Activated B cell treated with CpG ODN at 0.5 μM for 24 hours (primary cell): Measurements from ENCODE around the gene RTEL1. TPM values are rescaled to one million over a fixed set of nuclear protein-coding genes. Genes with fewer than 3 reads are reported as not detected.

Experiments used
- ATAC-seq: fragments of 200-7000 bp; cut with Tn5 transposase; one replicate; pipeline ENCODE4 v1.10.0; 2021; ENCODE audit warnings: low read depth, mild to moderate bottlenecking, moderate library complexity
- CTCF ChIA-PET: fragments of 350-600 bp; sonication (Branson Sonifier 250); formaldehyde crosslinking; loops from one replicate; lab custom pipeline; 2021; ENCODE audit warnings: antibody characterized with exemption; lab: Charles Lee
- POLR2A ChIA-PET: fragments of 350-600 bp; sonication (Branson Sonifier 250); formaldehyde crosslinking; loops from one replicate; lab custom pipeline; 2021; ENCODE audit warnings: antibody characterized with exemption; lab: Charles Lee
- DNase-seq: peaks from one replicate; pipeline ENCODE4 v3.0.0; 2022
- H3K27ac Mint-ChIP-seq: one replicate; pipeline ENCODE4 v1.8.0; 2020; ENCODE audit warnings: mixed read lengths
- H3K27me3 Mint-ChIP-seq: one replicate; pipeline ENCODE4 v1.8.0; 2021; ENCODE audit warnings: mixed read lengths
- H3K36me3 Mint-ChIP-seq: one replicate; pipeline ENCODE4 v1.8.0; 2021; ENCODE audit warnings: low read depth, mixed read lengths
- H3K4me1 Mint-ChIP-seq: one replicate; pipeline ENCODE4 v1.8.0; 2021; ENCODE audit warnings: mixed read lengths
- H3K4me3 Mint-ChIP-seq: one replicate; pipeline ENCODE4 v1.8.0; 2020; ENCODE audit warnings: mild to moderate bottlenecking, mixed read lengths
- H3K9me3 Mint-ChIP-seq: one replicate; pipeline ENCODE4 v1.8.0; 2020; ENCODE audit warnings: mixed read lengths
- intact Hi-C: fragments of 100-400 bp; cut with micrococcal nuclease; formaldehyde crosslinking; loops from one replicate; pipeline ENCODE4 v1.15.1; 2024
- total RNA-seq: library from RNA; stranded (reverse); gene quantifications from 2 replicates; pipeline ENCODE4 v1.2.3, GENCODE V29; 2022
- TF ChIP-seq, protein P1 (sequence below): fragments of 200-600 bp; IDR thresholded peaks from one replicate; pipeline ENCODE4 v1.8.0; 2022; ENCODE audit warnings: antibody characterized with exemption, mild to moderate bottlenecking

The RTEL1 gene
- total RNA-seq, 1 donor from 2014 or later, result 33.8 TPM

DNA sequence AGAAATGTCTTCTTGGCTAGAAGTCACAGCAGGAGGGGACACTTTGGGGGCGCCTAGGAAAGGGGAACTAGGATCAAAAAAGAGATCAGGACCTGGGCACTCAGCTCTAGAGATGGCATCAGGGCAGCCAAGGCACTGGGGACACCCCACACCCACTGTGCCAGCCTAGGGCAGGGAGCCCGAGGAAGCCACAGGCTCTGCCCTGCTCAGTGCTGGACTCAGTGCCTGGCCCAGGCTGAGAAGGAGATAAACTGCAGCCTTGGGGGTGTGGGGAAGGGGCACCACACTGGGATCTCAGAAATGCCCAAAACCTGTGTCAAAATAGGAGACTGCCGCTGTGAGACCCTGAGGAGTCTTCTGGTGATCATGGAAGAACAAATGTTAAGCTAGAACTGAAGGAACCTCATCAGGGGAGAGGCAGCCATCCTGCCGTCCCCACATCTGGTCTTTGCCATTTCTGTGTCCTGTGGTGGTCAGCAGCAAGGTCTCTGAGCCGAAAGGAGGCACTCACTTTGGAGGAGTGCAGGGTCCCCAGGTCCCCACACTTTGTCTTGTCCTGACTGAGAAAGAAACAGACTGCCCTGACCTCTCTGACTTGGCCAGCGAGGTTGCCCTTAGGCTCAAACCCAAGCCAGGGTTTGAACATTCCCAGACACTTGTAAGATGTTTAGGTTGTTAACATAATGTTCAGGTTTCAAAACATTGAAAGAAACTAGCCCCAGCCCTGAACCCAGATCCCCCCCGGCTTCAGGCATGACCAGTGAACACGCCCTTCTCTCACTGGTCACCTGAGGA is 47.3 kb downstream of the RTEL1 start:
- TF ChIP-seq, protein P1, sequence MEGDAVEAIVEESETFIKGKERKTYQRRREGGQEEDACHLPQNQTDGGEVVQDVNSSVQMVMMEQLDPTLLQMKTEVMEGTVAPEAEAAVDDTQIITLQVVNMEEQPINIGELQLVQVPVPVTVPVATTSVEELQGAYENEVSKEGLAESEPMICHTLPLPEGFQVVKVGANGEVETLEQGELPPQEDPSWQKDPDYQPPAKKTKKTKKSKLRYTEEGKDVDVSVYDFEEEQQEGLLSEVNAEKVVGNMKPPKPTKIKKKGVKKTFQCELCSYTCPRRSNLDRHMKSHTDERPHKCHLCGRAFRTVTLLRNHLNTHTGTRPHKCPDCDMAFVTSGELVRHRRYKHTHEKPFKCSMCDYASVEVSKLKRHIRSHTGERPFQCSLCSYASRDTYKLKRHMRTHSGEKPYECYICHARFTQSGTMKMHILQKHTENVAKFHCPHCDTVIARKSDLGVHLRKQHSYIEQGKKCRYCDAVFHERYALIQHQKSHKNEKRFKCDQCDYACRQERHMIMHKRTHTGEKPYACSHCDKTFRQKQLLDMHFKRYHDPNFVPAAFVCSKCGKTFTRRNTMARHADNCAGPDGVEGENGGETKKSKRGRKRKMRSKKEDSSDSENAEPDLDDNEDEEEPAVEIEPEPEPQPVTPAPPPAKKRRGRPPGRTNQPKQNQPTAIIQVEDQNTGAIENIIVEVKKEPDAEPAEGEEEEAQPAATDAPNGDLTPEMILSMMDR, result no peak
- ChIA-PET CTCF (interaction anchor here (0.6 to 2.5 kb wide), 2 partner anchors 64 to 159 kb away, joined by 3 to 10 read pairs; partner anchors contain the start of gene TPD52L2), POLR2A (no interaction called here)
- Mint-ChIP-seq H3K4me1 (peaks cover 36% of the 10 kb centered on the region), H3K9me3 (no peaks in the 10 kb centered on the region), H3K27me3 (no peaks in the 10 kb centered on the region), H3K36me3 (peaks cover 43% of the 10 kb centered on the region), H3K4me3 (peak overlapping the region; percentile 15), H3K27ac (no peak overlapping the region)
- ATAC-seq, result no peak
- intact Hi-C loops, result loop anchor here (2.0 to 5.0 kb wide), 5 partner anchors 25 to 267 kb away; partner anchors contain the start of gene SLC2A4RG
- no peak for DNase-seq

DNA sequence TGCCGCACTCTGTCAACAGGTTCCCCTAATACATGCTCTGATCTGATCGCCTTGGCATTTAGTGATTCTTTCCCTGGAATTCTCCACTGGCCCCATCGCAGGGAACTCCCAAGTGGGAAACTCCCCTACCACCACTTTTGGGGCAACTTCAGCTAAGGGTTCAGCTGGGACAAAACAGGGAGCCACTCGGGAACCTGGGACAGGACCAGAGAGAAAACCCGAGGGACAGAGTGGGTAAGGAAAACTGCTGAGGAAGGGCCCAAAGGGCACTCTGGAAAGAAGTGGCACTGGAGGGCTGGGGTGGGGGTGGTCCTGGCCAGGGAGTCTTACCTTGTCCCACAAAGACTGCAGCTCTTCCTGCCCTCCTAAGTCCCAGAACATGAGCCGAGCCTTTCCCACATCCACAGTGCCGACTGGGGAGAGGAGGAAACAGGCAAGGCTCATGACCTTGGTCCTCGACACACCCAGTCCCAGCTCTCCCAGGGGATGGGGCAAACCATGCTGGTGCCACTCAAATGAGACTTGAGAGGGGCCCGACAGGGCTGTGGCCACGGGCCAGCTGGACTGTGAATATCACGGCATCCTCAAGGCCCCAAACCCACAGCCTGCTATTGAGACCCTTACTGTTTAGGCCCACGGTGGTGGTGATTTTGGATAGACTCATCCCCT is 48.0 kb downstream of the RTEL1 start:
- DNase-seq (no peak), ATAC-seq (no peak)
- Mint-ChIP-seq H3K4me1 (peaks cover 42% of the 10 kb centered on the region), H3K9me3 (no peaks in the 10 kb centered on the region), H3K27me3 (no peaks in the 10 kb centered on the region), H3K4me3 (peak overlapping the region; percentile 87), H3K36me3 (peaks cover 50% of the 10 kb centered on the region), H3K27ac (peak overlapping the region; percentile 72)
- intact Hi-C loops, result loop anchor here (2.0 to 5.0 kb wide), 5 partner anchors 25 to 266 kb away; partner anchors contain the start of gene SLC2A4RG
- ChIA-PET CTCF (interaction anchor here (0.6 to 2.5 kb wide), 2 partner anchors 64 to 158 kb away, joined by 3 to 10 read pairs; partner anchors contain the start of gene TPD52L2), POLR2A (interaction anchor here (0.6 to 3.4 kb wide), 5 partner anchors 15 to 274 kb away, joined by 3 to 36 read pairs (median 5); partner anchors contain the start of genes LIME1 and PRPF6)
- TF ChIP-seq, protein P1, result no peak

DNA sequence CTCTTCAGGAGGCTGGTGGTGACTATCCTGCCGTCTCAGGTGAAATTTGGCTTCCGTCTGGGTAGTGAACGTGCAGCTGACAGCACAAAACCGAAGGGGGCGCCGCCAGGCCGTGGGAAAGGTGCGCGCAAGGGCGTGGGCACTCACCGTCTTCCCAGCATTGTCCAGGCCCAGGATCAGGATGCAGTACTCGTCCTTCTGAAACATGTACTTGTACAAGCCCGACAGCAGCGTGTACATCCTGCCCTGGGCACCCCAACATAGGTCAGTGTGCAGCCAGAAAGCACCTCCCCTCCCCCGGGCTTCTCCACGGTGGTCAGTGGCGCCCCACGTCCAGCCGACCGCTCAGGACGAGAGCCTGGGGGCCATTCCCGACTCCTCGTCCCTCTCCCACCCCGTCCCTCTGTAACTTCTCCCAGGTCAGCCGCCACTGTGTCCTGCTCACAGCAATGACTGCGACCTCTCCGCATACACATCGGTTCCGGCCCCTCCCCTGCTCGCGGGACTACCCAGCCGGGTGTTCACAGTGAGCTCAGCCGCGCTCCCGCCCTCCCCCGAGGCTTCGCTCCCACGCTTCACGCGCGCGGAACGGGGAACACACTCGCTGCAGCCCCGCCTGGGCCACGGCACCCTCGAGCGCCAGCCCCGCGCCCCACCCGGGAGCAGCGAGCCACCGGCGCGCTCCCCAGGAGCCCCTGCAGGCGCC is 48.9 kb downstream of the RTEL1 start:
- TF ChIP-seq, protein P1, result no peak
- ATAC-seq, result peak; percentile 16
- no peak for DNase-seq
- intact Hi-C loops, result loop anchor here (1.0 to 5.0 kb wide), 9 partner anchors 24 to 265 kb away; partner anchors contain the start of genes RTEL1, SLC2A4RG and UCKL1
- Mint-ChIP-seq H3K9me3 (no peaks in the 10 kb centered on the region), H3K4me3 (peak overlapping the region; percentile 87), H3K27ac (peak overlapping the region; percentile 72), H3K36me3 (peaks cover 59% of the 10 kb centered on the region), H3K27me3 (no peaks in the 10 kb centered on the region), H3K4me1 (peaks cover 42% of the 10 kb centered on the region)
- ChIA-PET POLR2A (interaction anchor here (0.6 to 3.4 kb wide), 22 partner anchors 9 to 273 kb away, joined by 3 to 36 read pairs (median 6); partner anchors contain the start of genes FNDC11, GMEB2, LIME1 and PPDPF), CTCF (interaction anchor here (0.9 to 2.5 kb wide), 3 partner anchors 30 to 273 kb away, joined by 3 to 10 read pairs (median 8); partner anchors contain the start of genes LIME1 and TPD52L2)

DNA sequence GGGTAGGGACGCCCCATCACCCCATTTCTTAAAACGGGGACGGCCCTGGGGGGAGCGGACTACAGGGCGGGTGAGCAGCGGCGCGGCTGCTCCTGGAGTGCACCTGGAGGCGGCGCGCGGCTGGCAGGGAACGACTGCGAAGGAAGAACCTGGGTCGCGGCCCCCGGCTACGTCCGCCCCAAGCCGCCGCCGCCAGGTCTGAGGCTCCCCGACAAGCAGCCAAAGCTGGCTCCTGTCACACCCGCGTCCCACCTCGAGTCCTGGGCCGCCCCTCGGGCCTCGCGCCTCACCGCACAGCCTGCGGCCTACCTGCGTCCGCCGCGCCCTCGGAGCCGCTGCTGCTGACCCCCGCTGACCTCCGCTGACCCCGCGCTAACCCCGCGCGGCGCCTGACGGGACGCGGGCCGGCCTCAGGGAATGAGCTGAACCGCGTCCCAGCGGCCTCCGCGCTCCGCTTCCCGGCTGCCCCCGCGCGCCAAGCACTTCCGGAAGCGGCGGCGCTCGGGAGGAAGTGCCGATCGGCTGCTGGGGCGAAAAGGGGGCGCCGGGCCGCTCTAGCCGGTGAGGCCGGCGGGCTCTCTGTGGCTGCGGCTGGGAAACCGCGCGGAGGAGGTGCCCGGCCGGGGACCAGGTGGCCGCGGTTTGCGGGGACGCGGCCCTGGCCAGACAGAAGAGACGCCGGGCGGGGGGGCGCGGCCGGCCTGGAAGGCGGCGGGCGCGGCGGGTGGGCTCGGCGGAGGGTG is 49.6 kb downstream of the RTEL1 start, which contains the start of the genes ARFRP1 and ZGPAT:
Gene ARFRP1, minus strand, starts transcription at position 419 of the 743 bp plus-strand sequence. CDS start 885 bp downstream, outside the sequence.
Gene ZGPAT, plus strand, starts transcription at position 482 of the 743 bp plus-strand sequence. CDS start 542 bp downstream, outside the sequence.
- peaks cover 42% of the 10 kb centered on the region for H3K4me1 Mint-ChIP-seq
- peaks cover 66% of the 10 kb centered on the region for H3K36me3 Mint-ChIP-seq
- ChIA-PET POLR2A (interaction anchor here (0.6 to 3.4 kb wide), 23 partner anchors 9 to 273 kb away, joined by 3 to 36 read pairs (median 6); partner anchors contain the start of genes FNDC11, GMEB2, LIME1 and PPDPF), CTCF (interaction anchor here (0.6 to 2.5 kb wide), 5 partner anchors 29 to 272 kb away, joined by 3 to 10 read pairs (median 4); partner anchors contain the start of genes LIME1 and TPD52L2)
- no peaks in the 10 kb centered on the region for H3K9me3 Mint-ChIP-seq
- intact Hi-C loops, result loop anchor here (1.0 to 5.0 kb wide), 9 partner anchors 23 to 265 kb away; partner anchors contain the start of genes RTEL1, SLC2A4RG and UCKL1
- peak; percentile 94 for ATAC-seq
- no peaks in the 10 kb centered on the region for H3K27me3 Mint-ChIP-seq
- peak within 1 kb of the TSS; percentile 87 for H3K4me3 Mint-ChIP-seq
- DNase-seq, result peak; percentile 91
- TF ChIP-seq, protein P1, result no peak
- peak within 1 kb of the TSS; percentile 72 for H3K27ac Mint-ChIP-seq
